ENCODE measurements around the gene NUP98. TPM values are rescaled to one million over a fixed set of nuclear protein-coding genes. Genes with fewer than 3 reads are reported as not detected.

NUP98 gene
- polyA plus RNA-seq, 1 of the 3 experiments (the other 2 are of a cell fraction), result 56.4 TPM

DNA sequence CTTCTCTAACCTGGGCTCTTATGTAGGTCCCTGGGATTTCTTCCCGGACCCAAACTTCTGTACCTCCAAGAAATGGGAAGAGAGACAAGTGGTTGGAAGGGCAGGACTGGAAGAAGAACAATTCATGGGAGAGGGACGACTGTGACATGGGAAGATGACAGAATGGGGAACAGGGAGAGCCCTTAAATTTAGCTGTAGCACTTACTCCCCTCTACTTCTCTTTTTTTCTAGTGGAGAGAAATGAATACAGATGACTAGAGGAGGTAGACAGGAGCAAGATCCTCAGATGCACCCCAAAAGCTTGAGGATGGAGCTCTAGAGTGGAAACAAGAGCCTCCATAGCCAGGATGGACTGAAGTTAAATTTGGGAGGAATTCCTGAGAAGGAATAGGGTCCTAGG is 41.1 kb upstream of the NUP98 start:
- peaks cover 3 to 4% of the 10 kb centered on the region in 2 experiments for H3K36me3 ChIP-seq (replicated peaks in 1 of 2; ENCODE audit: control insufficient read depth in 1 of 2, insufficient read depth in 2 of 2, low read length in 1 of 2)
- H3K9me3 ChIP-seq, result no peaks in the 10 kb centered on the region
- peaks cover 59% of the 10 kb centered on the region for H4K20me1 ChIP-seq (ENCODE audit: insufficient read depth)
- no peak overlapping the region for H3K27ac ChIP-seq (ENCODE audit: low read depth in 2 of 2, low read length in 1 of 2)
- H3K27me3 ChIP-seq (ENCODE audit: insufficient read depth), result no peaks in the 10 kb centered on the region
- WGBS (ENCODE audit: low lambda C conversion rate), result 83% methylated on average over 2 of the region's 2 CpGs
- peaks cover 5 to 20% of the 10 kb centered on the region in 2 experiments; a peak in 2 of 4 replicates for H3K4me1 ChIP-seq (ENCODE audit: control insufficient read depth in 1 of 2, insufficient read depth in 2 of 2, low read depth in 1 of 2, low read length in 1 of 2)
- no peak overlapping the region for H3K9ac ChIP-seq
- no peak overlapping the region for H3K4me3 ChIP-seq (ENCODE audit: low read depth in 2 of 2, low read length in 1 of 2)
- ChIA-PET CTCF (interaction anchor here (1.2 to 12.1 kb wide), 3 partner anchors 14 to 235 kb away, joined by 5 to 134 read pairs (median 10); partner anchors contain the start of gene STIM1), POLR2A (no interaction called here)
- no peak for DNase-seq
- TF ChIP-seq ELF1 (IDR thresholded peaks at IDR 0.05) (no peak), USF2 (IDR thresholded peaks at IDR 0.05; ENCODE audit: borderline replicate concordance, low read depth, low read length) (no peak), EZH2phosphoT487 (IDR thresholded peaks at IDR 0.05; ENCODE audit: borderline replicate concordance, low read depth) (no peak), GATA2 (CRISPR knock-in tag; IDR thresholded peaks at IDR 0.05) (no peak), RAD21 (IDR thresholded peaks at IDR 0.05; ENCODE audit: low read length) (no peak), SIN3A (IDR thresholded peaks at IDR 0.05; ENCODE audit: borderline replicate concordance, low read depth, low read length) (no peak), GABPA (IDR thresholded peaks at IDR 0.05; ENCODE audit: low read depth) (no peak)
- TF ChIP-seq, protein P1, sequence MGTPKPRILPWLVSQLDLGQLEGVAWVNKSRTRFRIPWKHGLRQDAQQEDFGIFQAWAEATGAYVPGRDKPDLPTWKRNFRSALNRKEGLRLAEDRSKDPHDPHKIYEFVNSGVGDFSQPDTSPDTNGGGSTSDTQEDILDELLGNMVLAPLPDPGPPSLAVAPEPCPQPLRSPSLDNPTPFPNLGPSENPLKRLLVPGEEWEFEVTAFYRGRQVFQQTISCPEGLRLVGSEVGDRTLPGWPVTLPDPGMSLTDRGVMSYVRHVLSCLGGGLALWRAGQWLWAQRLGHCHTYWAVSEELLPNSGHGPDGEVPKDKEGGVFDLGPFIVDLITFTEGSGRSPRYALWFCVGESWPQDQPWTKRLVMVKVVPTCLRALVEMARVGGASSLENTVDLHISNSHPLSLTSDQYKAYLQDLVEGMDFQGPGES (IDR thresholded peaks at IDR 0.05; ENCODE audit: low read depth, low read length), result no peak
- TF ChIP-seq, protein P2, sequence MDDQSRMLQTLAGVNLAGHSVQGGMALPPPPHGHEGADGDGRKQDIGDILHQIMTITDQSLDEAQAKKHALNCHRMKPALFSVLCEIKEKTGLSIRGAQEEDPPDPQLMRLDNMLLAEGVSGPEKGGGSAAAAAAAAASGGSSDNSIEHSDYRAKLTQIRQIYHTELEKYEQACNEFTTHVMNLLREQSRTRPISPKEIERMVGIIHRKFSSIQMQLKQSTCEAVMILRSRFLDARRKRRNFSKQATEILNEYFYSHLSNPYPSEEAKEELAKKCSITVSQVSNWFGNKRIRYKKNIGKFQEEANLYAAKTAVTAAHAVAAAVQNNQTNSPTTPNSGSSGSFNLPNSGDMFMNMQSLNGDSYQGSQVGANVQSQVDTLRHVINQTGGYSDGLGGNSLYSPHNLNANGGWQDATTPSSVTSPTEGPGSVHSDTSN (IDR thresholded peaks at IDR 0.05), result no peak
- H3K9me2 ChIP-seq, result no peaks in the 10 kb centered on the region
- peaks cover 77% of the 10 kb centered on the region for H3K79me2 ChIP-seq (ENCODE audit: insufficient read depth)
- peak overlapping the region; percentile 96 for H3K4me2 ChIP-seq
- H2AFZ ChIP-seq (ENCODE audit: low read depth), result no peak overlapping the region
- H3F3A ChIP-seq (replicated peaks; ENCODE audit: insufficient read depth), result peaks cover 4% of the 10 kb centered on the region

- no peak for TF ChIP-seq RXRA (IDR thresholded peaks at IDR 0.05; ENCODE audit: borderline replicate concordance, low read depth)
- no peak for TF ChIP-seq MAX (IDR thresholded peaks at IDR 0.05; ENCODE audit: low read depth)
- TF ChIP-seq SMC3 (IDR thresholded peaks at IDR 0.05; ENCODE audit: low read depth, low read length), result no peak
- TF ChIP-seq EZH2phosphoT487 (IDR thresholded peaks at IDR 0.05; ENCODE audit: borderline replicate concordance, low read depth), result no peak
- no peak for TF ChIP-seq GABPA (IDR thresholded peaks at IDR 0.05; ENCODE audit: low read depth)
- TF ChIP-seq RAD21 (IDR thresholded peaks at IDR 0.05; ENCODE audit: low read length), result no peak
- TF ChIP-seq FOXJ3 (CRISPR knock-in tag; IDR thresholded peaks at IDR 0.05), result no peak
- H3K27ac ChIP-seq (ENCODE audit: low read depth in 2 of 2, low read length in 1 of 2), result no peak overlapping the region
- no peak overlapping the region for H3K4me3 ChIP-seq (ENCODE audit: low read depth in 2 of 2, low read length in 1 of 2)
- no peak overlapping the region for H2AFZ ChIP-seq (ENCODE audit: low read depth)
- 100% methylated on average over 1 of the region's 1 CpG for WGBS (ENCODE audit: low lambda C conversion rate)
- DNase-seq, result no peak
- H3K79me2 ChIP-seq (ENCODE audit: insufficient read depth), result peaks cover 84% of the 10 kb centered on the region
- ChIA-PET POLR2A (no interaction called here), CTCF (interaction anchor here (0.8 to 12.1 kb wide), 5 partner anchors 9 to 236 kb away, joined by 3 to 134 read pairs (median 5); partner anchors contain the start of gene STIM1)
- H3K4me2 ChIP-seq, result 0 out of 2 replicates have a peak overlapping the region, but pooled peaks have one; percentile 96
- peaks cover 3 to 4% of the 10 kb centered on the region in 2 experiments for H3K36me3 ChIP-seq (replicated peaks in 1 of 2; ENCODE audit: control insufficient read depth in 1 of 2, insufficient read depth in 2 of 2, low read length in 1 of 2)
- H3K9ac ChIP-seq, result no peak overlapping the region
- peaks cover 66% of the 10 kb centered on the region for H4K20me1 ChIP-seq (ENCODE audit: insufficient read depth)
- H3K27me3 ChIP-seq (ENCODE audit: insufficient read depth), result no peaks in the 10 kb centered on the region
- H3K9me2 ChIP-seq, result no peaks in the 10 kb centered on the region
- H3K9me3 ChIP-seq, result no peaks in the 10 kb centered on the region
- H3F3A ChIP-seq (replicated peaks; ENCODE audit: insufficient read depth), result peaks cover 4% of the 10 kb centered on the region
- peaks cover 5 to 20% of the 10 kb centered on the region in 2 experiments; a peak in 2 of 4 replicates for H3K4me1 ChIP-seq (ENCODE audit: control insufficient read depth in 1 of 2, insufficient read depth in 2 of 2, low read depth in 1 of 2, low read length in 1 of 2)
Measured at GRCh38 chr11:3837793-3838192, 40.4 kb upstream of the NUP98 start.

Measured in SK-N-SH (cell line).